AG09309 (cell line): Measurements from ENCODE around the gene ATP7B.

Experiments used
- DNase-seq: peaks from one replicate; pipeline ENCODE4 v3.0.0-alpha.2; 2010; ENCODE audit warnings: low read depth
- H3K4me3 ChIP-seq: 2 replicates; pipeline ENCODE4 v1.5.1; 2011; ENCODE audit warnings: mild to moderate bottlenecking, low read depth, low read length, moderate library complexity; ENCODE audit not compliant: control insufficient read depth
- TF ChIP-seq, protein P1 (sequence below): IDR thresholded peaks from 2 replicates; pipeline ENCODE4 v1.5.1; 2011; ENCODE audit warnings: mild to moderate bottlenecking, low read depth, low read length, inconsistent platforms; ENCODE audit not compliant: insufficient read depth, control insufficient read depth; ENCODE audit errors: missing control alignments

The ATP7B gene

GRCh38 chr13:51974482-51974881, 36.8 kb downstream of the ATP7B start:
- no peak for DNase-seq
- TF ChIP-seq, protein P1, sequence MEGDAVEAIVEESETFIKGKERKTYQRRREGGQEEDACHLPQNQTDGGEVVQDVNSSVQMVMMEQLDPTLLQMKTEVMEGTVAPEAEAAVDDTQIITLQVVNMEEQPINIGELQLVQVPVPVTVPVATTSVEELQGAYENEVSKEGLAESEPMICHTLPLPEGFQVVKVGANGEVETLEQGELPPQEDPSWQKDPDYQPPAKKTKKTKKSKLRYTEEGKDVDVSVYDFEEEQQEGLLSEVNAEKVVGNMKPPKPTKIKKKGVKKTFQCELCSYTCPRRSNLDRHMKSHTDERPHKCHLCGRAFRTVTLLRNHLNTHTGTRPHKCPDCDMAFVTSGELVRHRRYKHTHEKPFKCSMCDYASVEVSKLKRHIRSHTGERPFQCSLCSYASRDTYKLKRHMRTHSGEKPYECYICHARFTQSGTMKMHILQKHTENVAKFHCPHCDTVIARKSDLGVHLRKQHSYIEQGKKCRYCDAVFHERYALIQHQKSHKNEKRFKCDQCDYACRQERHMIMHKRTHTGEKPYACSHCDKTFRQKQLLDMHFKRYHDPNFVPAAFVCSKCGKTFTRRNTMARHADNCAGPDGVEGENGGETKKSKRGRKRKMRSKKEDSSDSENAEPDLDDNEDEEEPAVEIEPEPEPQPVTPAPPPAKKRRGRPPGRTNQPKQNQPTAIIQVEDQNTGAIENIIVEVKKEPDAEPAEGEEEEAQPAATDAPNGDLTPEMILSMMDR = no peak

GRCh38 chr13:51971520-51972426, 39.5 kb downstream of the ATP7B start:
- no peak overlapping the region for H3K4me3 ChIP-seq
- TF ChIP-seq, protein P1 = no peak
- no peak for DNase-seq

More at GRCh38 chr13:51974482-51974881, 36.8 kb downstream of the ATP7B start:
- no peak overlapping the region for H3K4me3 ChIP-seq

- TF ChIP-seq, protein P1 = no peak
- no peak for DNase-seq
- no peak overlapping the region for H3K4me3 ChIP-seq
These were observed 40.9 kb downstream of the ATP7B start for GRCh38 chr13:51970349-51970748.

GRCh38 chr13:51967482-51968446, 43.5 kb downstream of the ATP7B start:
- no peak overlapping the region for H3K4me3 ChIP-seq
- DNase-seq = no peak
- TF ChIP-seq, protein P1 = no peak

DNA sequence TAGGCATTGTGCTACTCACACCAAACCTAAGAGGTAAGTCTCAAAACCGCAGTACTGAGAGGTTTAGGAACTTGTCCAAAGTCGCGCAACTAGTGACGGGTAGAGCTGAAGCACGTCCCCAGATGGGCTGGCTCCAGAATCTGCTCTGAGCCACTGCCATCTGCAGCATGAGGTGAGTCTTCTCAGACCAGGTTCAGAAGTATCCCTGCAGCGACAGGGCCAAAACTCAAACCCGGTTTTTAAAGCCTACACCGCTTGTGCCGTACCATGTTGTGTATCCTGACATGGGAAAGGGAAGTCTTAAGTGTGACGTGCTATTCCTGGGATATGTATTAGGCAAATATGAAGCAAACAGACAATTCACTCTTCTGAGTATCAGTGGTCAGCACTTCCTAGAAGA, 45.1 kb downstream of the ATP7B start:
- no peak for DNase-seq
- TF ChIP-seq, protein P1 = no peak
- no peak overlapping the region for H3K4me3 ChIP-seq

DNA sequence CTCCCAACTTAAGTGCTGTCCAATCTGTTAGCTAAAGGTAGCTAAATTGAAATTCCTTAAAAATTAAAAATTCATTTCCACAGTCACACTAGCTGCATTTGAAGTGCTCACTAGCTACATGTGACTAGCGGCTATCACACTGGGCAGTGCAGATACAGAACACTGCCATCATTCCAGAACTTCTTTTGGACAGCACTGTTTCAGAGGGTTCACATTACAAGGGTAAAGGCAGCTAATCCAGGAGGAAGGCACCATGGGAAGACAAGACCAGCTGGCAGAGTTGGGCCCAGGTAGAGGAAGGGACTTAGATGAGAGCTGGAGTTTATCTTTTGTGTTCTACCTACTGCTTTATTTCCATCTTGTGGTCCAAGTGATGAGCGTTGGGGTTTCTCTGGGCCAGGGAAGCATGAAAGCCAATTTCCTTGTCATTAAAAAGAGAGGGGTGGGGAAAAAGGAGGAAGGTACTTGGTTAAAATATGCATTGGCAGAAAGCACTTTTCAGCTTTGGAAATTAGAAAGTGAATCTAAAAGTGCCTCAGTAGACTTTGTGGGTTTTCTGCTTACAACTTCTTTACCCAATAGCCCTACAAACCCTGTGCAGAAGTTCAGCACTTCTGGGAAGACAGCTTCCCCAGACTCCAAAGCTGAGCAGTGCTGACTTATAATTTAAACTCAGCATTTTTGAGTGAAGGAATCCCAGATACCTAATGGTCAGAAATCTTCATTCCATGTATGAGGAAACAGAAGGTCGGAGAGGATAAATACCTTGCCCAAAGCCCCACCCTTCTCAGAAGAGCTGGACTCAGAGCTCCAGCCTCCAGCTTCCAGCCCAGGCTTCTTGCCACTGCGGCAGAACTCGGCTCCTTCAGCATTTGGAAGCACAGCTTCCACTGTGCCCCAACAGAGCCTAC, 49.5 kb downstream of the ATP7B start:
- H3K4me3 ChIP-seq = no peak overlapping the region
- TF ChIP-seq, protein P1 = no peak
- DNase-seq = no peak
